ENCODE data around the gene CCDC33. TPM values are rescaled to one million over a fixed set of nuclear protein-coding genes. Genes with fewer than 3 reads are reported as not detected.
A peak's percentile ranks its signal among the peaks of the same experiment; 100 is the strongest.

The CCDC33 gene
- total RNA-seq, 1 donor from 2014 or later = not detected

DNA sequence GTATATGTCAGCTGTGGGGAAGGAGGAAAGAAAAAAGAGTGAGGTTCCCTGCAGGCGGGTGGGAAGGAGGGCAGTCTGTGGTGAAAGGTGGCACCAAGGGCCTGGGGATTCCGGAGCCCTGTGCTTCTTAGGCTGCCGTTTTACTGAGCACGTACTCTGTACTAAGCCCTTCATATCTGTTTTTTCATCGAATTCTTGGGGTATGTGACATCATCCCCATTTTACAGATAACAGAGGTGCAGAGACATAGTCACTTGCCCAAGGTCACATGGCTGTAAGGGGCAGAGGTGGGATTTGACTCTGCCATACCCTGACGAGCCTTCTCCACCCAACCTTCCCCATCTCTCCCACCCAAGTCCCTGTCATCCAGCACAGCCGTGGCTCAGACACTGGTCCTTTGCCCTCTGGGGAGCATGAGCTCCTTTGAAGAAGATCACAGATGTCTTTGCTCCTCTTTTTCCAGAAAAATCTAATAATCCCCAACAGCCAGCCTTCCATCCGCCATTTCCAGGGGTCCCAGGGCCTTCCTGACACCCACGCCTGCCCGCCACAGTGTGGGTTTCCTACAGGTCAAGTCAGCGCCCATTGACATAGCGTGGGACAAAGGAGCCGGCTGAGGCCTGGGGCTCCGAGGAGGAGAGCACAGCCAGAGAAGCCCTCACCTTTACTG lies 107.1 kb downstream of the CCDC33 start:
- intact Hi-C loops (cut with DNase I) = no loop called here
- DNase-seq (peak; percentile 37), ATAC-seq (no peak)
- Histone ChIP-seq H3K36me3 (no peaks in the 10 kb centered on the region), H3K4me3 (no peak overlapping the region), H3K27me3 (no peaks in the 10 kb centered on the region), H3K4me1 (peaks cover 5% of the 10 kb centered on the region), H3K9me3 (no peaks in the 10 kb centered on the region), H3K27ac (no peak overlapping the region)
- TF ChIP-seq, protein P1, sequence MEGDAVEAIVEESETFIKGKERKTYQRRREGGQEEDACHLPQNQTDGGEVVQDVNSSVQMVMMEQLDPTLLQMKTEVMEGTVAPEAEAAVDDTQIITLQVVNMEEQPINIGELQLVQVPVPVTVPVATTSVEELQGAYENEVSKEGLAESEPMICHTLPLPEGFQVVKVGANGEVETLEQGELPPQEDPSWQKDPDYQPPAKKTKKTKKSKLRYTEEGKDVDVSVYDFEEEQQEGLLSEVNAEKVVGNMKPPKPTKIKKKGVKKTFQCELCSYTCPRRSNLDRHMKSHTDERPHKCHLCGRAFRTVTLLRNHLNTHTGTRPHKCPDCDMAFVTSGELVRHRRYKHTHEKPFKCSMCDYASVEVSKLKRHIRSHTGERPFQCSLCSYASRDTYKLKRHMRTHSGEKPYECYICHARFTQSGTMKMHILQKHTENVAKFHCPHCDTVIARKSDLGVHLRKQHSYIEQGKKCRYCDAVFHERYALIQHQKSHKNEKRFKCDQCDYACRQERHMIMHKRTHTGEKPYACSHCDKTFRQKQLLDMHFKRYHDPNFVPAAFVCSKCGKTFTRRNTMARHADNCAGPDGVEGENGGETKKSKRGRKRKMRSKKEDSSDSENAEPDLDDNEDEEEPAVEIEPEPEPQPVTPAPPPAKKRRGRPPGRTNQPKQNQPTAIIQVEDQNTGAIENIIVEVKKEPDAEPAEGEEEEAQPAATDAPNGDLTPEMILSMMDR (IDR thresholded peaks at IDR 0.05) = no peak

DNA sequence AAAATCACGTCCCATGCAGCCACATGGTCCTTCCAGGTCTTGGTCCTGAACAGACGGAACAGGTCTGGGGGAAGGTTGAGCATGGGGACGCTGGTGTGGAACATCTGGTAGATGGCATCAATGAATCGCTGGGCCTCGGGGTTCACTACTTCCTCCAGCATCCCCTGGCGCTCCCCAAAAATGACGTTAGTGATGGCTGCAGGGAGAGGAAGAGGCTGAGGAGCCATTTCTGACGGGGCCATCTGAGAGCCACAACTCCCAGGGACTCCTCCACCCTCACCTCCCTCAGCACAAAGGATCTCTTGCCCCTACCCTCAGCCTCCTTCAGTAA lies 107.6 kb downstream of the CCDC33 start:
- no peaks in the 10 kb centered on the region for H3K36me3 ChIP-seq
- intact Hi-C loops (cut with DNase I) = no loop called here
- DNase-seq (no peak), ATAC-seq (no peak)
- no peak overlapping the region for H3K4me3 ChIP-seq
- H3K4me1 ChIP-seq = peaks cover 5% of the 10 kb centered on the region
- H3K27ac ChIP-seq = no peak overlapping the region
- H3K9me3 ChIP-seq = no peaks in the 10 kb centered on the region
- no peaks in the 10 kb centered on the region for H3K27me3 ChIP-seq
- TF ChIP-seq, protein P1 (IDR thresholded peaks at IDR 0.05) = no peak

DNA sequence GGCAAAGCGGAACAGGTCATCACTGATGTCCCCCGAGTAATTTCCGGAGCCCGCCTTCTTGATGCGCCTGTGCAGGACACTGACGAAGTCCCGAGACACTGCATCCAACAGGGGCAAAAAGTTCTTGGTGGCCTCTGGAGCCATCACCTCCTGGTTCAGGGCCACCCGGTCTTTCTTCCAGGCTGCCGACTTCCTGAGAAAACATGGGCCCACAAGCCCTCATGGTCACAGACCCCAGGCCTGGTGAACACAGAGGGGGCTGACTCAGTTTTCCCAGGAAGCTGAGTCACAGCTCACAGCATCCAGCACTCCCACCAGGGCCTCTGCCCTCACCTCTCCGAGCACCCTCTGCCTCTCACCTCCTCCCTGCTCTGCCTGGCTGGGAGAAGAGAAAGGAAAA lies 108.9 kb downstream of the CCDC33 start:
- TF ChIP-seq, protein P1 (IDR thresholded peaks at IDR 0.05) = no peak
- Histone ChIP-seq H3K9me3 (no peaks in the 10 kb centered on the region), H3K36me3 (no peaks in the 10 kb centered on the region), H3K4me3 (no peak overlapping the region), H3K27me3 (no peaks in the 10 kb centered on the region), H3K27ac (no peak overlapping the region), H3K4me1 (no peaks in the 10 kb centered on the region)
- intact Hi-C loops (cut with DNase I) = no loop called here
- ATAC-seq (no peak), DNase-seq (peak; percentile 52)

DNA sequence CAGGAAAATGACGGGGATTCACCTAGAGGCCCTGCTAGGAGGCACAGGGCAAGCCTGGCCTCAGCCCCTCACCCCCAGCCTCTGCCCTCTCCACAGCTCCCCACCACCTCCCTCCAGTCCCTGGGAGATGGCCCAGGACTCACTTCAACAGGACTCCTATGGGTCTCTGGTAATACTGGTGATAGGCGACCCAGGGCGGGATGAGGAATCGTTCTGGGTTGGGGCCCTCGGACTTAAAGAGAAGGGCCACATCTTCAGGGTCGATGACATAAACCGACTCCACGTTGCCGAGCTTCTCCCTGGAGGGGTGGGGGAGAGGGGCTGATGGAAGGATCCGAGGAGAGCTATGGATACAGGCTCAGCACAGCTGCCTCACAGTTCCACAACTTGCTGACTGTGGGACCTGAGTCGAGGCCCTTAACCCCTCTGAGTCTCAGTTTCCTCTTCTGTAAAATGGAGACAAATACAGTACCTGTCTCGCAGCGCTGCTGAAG lies 111.7 kb downstream of the CCDC33 start:
- intact Hi-C loops (cut with DNase I) = no loop called here
- H3K4me1 ChIP-seq = no peaks in the 10 kb centered on the region
- DNase-seq = no peak

DNA sequence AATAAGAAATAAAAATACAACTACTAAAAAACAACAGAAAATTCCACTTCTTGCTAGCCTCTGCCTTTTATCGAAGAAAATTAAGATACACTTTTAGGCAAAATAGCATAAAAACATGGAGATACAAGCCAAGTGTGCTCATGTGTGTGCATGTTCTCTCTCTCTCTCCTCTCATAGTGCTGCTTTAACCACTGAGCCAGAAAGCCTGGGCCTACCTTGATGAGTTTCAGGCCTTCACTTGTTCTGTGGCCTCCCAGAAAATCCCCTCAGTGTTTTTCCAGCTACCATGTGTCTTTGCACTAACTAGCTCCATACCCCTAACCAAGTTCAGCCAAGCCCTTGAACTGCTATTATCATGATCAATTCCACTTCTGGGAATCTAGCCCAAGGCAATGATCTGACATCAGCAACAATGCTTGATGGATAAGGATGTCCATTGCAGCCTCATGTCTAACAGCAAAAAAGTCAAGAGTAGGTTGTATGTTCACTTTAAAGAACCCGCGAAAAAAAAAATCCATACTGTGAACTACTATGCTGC lies 113.2 kb downstream of the CCDC33 start:
- TF ChIP-seq, protein P1 (IDR thresholded peaks at IDR 0.05) = no peak
- Histone ChIP-seq H3K27ac (no peak overlapping the region), H3K9me3 (no peaks in the 10 kb centered on the region), H3K27me3 (peaks cover 6% of the 10 kb centered on the region), H3K4me3 (no peak overlapping the region), H3K36me3 (no peaks in the 10 kb centered on the region), H3K4me1 (no peaks in the 10 kb centered on the region)
- no peak for DNase-seq
- ATAC-seq = no peak
- intact Hi-C loops (cut with DNase I) = no loop called here

More for the DNA sequence above, 111.7 kb downstream of the CCDC33 start:
- TF ChIP-seq, protein P1 (IDR thresholded peaks at IDR 0.05) = no peak
- Histone ChIP-seq H3K27ac (no peak overlapping the region), H3K9me3 (no peaks in the 10 kb centered on the region), H3K36me3 (no peaks in the 10 kb centered on the region), H3K27me3 (peaks cover 6% of the 10 kb centered on the region), H3K4me3 (no peak overlapping the region)
- ATAC-seq = no peak

Measured in upper lobe of right lung (tissue), 1 donor.